ENCODE measurements around the gene CPN1.
"Not testable (repeated sequence)": the region's sequence is repeated elsewhere in the genome, so short reads cannot be mapped to it uniquely, and the experiment has no call there.

The CPN1 gene

DNA sequence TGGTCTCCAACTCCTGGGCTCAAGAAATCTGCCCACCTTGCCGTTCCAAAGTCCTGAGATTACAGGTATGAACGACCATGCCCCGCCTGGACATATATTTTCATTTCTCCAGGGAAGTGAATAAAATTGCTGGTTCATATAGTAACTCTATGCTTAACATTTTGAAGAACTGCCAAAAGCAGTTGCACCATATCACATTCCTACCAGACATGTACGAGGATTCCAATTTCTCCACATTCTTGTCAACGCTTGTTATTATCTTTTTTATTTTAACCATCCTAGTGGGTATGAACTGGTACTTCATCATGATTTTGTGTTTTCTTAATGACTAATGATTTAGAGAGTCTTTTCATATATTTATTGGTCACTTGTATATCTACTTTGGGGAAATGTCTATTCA lies 21.9 kb upstream of the CPN1 start:
- TF ChIP-seq, protein P1, sequence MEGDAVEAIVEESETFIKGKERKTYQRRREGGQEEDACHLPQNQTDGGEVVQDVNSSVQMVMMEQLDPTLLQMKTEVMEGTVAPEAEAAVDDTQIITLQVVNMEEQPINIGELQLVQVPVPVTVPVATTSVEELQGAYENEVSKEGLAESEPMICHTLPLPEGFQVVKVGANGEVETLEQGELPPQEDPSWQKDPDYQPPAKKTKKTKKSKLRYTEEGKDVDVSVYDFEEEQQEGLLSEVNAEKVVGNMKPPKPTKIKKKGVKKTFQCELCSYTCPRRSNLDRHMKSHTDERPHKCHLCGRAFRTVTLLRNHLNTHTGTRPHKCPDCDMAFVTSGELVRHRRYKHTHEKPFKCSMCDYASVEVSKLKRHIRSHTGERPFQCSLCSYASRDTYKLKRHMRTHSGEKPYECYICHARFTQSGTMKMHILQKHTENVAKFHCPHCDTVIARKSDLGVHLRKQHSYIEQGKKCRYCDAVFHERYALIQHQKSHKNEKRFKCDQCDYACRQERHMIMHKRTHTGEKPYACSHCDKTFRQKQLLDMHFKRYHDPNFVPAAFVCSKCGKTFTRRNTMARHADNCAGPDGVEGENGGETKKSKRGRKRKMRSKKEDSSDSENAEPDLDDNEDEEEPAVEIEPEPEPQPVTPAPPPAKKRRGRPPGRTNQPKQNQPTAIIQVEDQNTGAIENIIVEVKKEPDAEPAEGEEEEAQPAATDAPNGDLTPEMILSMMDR (IDR thresholded peaks at IDR 0.05; ENCODE audit: low read length, missing control alignments): no peak
- DNase-seq (ENCODE audit: low read depth): peak; percentile 85
- H3K4me3 ChIP-seq (replicated peaks; ENCODE audit: low read depth, low read length): no peak overlapping the region

DNA sequence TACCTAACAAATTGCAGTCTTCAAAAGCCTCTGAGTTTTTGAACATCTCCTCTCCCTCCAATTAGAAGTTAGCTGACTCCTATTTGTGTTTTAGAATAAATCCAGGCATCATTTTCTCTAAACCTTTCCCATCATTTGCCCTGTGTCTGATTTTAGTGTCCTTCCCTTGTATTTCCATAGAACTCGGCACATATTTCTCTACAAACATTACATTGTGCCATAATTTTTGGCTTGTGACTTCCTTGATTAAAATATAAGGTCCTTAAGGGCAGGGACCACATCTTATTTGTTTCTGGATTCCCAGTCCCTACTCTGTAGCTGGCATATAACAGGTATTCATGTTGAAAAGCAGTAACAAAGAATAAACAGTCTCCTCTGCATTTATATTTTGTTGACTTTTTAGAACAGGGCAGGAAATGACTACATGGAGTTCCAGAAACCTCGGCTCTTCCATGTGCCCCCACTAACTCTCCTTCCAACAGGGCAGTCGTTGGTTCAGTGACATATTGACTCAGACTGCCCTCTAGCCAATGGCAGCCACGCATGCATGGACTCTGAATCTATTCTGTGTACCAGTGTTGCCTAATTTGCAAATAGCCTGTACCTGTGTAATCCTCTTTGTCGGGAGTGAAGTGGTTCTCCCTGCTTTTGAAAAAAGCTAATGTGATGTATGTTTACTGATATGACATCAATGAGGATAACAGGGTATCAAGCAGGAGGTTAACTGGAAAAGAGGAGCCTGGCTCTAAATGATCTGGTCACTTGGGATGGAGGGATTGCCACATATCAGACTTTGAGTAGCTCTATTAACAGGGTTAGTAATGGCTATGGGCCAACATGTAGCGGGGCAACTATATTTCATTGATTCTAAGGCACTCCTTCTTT lies 19.8 kb upstream of the CPN1 start:
- TF ChIP-seq, protein P1 (IDR thresholded peaks at IDR 0.05; ENCODE audit: low read length, missing control alignments): no peak
- no peak overlapping the region for H3K4me3 ChIP-seq (replicated peaks; ENCODE audit: low read depth, low read length)
- peak; percentile 37 for DNase-seq (ENCODE audit: low read depth)

- DNase-seq (ENCODE audit: low read depth): peak; percentile 32
These were observed 19.0 kb upstream of the CPN1 start for GRCh38 chr10:100100651-100101184.

GRCh38 chr10:100089241-100089640 lies 7.6 kb upstream of the CPN1 start:
- no peak overlapping the region for H3K4me3 ChIP-seq (replicated peaks; ENCODE audit: low read depth, low read length)
- no peak for DNase-seq (ENCODE audit: low read depth)
- TF ChIP-seq, protein P1 (IDR thresholded peaks at IDR 0.05; ENCODE audit: low read length, missing control alignments): no peak

More at GRCh38 chr10:100100651-100101184, 19.0 kb upstream of the CPN1 start:
- H3K4me3 ChIP-seq (replicated peaks; ENCODE audit: low read depth, low read length): no peak overlapping the region
- TF ChIP-seq, protein P1 (IDR thresholded peaks at IDR 0.05; ENCODE audit: low read length, missing control alignments): peak; percentile 19

- not testable (repeated sequence) for DNase-seq (ENCODE audit: low read depth); H3K4me3 ChIP-seq (replicated peaks; ENCODE audit: low read depth, low read length)
These were observed 5.0 kb upstream of the CPN1 start for GRCh38 chr10:100086708-100087107.

DNA sequence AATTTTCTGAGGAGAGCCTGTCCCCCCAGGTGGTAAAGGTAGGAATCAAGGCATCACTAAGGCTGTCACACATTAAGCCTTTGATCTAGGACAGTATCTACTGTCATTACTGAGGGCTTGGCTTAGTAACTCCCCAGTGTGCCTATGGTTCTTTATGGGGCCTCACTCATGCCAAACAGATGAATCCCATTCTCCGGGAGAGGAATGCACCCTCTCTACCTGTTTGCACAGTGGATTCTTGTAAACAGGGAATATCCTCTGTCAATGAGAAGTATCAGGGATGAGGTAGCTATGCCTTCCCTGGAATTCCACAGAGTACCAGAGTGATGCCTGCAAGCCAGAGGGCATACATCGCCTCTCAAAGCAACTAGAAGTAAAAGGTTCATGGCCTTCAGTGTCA lies 3.9 kb upstream of the CPN1 start:
- no peak for DNase-seq (ENCODE audit: low read depth)

DNA sequence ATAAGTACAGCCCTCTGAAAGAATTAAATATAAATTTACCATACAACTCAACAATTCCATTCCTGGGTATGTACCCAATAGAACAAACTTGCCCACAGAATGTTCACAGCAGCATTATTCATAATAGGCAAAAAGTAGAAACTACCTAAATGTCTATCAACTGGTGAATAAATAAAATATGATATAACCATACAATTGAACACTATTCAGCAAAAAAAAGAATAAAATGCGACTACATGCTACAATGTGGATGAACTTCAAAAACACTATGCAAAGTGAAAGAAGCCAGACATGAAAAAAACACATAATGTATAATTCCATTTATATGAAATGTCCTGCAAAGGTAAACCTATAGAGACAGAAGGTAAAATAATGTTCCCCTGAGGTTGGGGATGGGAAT lies 2.0 kb upstream of the CPN1 start:
- TF ChIP-seq, protein P1 (IDR thresholded peaks at IDR 0.05; ENCODE audit: low read length, missing control alignments): no peak
- no peak overlapping the region for H3K4me3 ChIP-seq (replicated peaks; ENCODE audit: low read depth, low read length)
- DNase-seq (ENCODE audit: low read depth): no peak

More for the DNA sequence above, 3.9 kb upstream of the CPN1 start:
- no peak overlapping the region for H3K4me3 ChIP-seq (replicated peaks; ENCODE audit: low read depth, low read length)
- TF ChIP-seq, protein P1 (IDR thresholded peaks at IDR 0.05; ENCODE audit: low read length, missing control alignments): no peak

DNA sequence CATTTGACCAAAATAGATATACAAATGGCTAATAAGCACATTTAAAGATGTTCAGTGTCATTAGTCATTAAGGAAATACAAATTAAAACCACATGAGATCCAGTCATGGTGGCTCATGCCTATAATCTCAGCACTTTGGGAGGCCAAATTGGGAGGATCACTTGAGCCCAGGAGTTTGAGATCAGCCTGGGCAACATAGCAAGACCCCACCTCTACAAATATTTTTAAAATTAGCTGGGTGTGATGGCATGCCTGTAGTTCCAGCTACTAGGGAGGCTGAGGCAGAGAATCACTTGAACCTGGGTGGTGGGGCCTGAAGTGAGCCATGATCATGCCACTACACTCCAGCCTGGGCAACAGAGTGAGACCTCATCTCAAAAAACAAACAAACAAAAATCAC lies 607 bp upstream of the CPN1 start:
- not testable (repeated sequence) for DNase-seq (ENCODE audit: low read depth); H3K4me3 ChIP-seq (replicated peaks; ENCODE audit: low read depth, low read length)

Measured in fibroblast of pulmonary artery (primary cell).